Hematopoietic multipotent progenitor cell treated with erythropoietin and hydrocortisone succinate and interleukin-3 and kit ligand, for 17 days (in vitro differentiated cells): ENCODE measurements around the gene ATP7B.
"Not testable (repeated sequence)": the region's sequence is repeated elsewhere in the genome, so short reads cannot be mapped to it uniquely, and the experiment has no call there.

Source experiments
- DNase-seq: peaks from one replicate; pipeline ENCODE4 v3.0.0-alpha.2; 2015; ENCODE audit warnings: low spot score

Gene ATP7B

DNA sequence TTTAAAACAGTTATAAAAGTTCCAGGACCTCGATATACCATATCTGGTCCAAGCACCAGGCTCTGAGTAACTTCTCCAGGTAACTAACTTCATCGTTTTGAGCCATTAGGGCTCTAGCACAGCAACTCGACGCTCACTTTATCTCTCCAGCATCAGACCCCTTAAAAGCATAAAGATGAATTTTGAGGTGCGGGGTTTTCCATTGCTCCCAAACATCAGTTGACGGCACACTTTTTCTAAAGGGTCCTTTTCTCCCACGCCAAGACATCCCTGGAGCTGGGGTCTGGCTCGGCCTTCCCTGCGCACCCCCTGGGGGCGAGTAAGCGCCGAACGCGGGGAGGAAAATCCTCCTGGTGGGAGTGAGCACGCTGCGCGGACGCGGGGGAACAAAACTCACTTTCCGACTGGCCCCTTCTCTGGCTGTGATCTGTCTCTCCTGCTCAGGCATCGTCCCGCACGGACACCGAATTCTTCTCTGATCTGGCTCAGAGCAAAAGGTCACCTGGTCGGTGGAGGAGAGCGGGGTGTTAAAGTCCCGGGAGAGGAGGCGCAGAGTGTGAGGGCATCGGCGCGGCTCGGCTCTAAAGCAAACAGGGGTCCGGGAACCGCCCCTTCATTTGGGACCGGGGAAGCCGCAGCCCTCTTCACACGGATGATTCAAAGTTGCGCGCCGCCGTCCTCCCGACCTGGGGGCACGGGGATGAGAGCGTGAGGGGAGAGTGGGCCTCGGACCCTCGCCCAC, at the start of gene ATP7B:
ATP7B (minus strand) TSS at position 561 of the 742 bp plus-strand sequence; CDS start at position 448, 113 bp downstream.
- DNase-seq, result no peak

DNA sequence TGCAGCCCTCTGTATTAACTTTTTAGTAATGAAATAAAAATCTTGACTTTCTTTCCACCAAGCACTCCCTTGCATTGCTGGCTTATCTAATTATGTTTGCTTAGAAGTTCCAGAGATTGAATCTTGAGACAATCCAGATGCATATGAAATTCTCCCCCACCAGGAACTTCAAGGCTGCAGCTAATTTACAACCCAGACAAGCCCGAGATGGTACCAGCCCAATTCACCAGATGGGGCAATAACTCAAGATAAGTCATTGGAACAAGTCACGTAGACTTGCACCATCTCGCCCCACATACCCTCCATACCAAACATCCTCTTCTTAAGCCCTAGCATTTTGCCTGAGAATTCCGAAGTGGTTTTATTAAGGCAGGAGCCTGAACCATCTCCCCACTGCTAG, 42.2 kb upstream of the ATP7B start:
- DNase-seq, result no peak

DNA sequence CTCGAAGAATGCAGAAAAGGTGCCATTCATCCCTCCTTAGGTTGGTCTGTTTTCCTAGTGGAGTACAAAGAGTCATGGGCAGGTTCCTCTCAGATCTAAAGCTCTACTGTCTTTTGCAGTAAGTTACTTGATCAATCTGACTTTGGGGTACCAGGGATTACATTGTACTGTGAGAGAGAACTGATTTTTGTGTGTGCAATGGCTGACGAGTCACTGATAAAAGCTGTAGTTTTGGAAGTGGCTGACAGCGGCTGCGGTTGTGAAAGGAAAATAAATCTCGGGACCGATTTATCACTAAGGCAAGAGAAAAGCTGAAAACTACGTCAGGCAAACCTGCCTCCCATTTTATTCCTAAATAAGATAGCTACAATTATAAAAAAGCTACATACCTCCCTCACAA, 40.1 kb upstream of the ATP7B start:
- no peak for DNase-seq

DNA sequence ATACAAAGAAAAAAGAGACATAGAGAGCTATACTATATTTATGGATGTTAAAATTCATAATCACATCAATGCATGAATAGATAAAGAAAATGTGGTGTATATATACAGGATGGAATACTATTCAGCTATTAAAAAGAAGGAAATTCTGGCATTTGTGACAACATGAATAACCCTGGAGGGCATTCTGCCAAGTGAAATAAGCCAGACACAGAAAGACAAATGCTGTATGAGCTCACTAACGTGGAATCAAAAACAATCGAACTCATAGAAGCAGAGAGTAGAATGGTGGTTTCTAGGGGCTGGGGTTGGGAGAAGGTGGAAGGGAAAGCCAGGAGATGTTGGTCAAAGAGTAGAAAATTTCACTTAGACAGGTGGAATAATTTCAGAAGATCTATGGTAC, 37.3 kb upstream of the ATP7B start:
- no peak for DNase-seq

DNA sequence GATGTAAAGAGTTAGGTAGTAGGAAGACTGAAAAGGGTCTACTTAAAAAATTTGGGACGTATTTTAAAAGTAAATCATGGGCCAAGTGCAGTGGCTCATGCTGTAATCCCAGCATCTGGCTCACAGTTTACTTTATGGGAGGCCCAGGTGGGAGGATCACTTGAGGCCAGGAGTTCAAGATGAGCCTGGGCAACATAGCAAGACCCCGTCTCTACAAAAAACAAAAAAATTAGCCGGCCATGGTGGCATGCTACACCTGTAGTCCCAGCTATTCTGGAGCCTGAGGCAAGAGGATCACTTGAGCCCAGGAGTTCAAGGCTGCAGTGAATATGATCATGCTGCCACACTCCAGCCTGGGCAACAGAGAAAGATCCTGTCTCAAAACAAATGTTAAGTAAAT, 36.2 kb upstream of the ATP7B start:
- no peak for DNase-seq

DNA sequence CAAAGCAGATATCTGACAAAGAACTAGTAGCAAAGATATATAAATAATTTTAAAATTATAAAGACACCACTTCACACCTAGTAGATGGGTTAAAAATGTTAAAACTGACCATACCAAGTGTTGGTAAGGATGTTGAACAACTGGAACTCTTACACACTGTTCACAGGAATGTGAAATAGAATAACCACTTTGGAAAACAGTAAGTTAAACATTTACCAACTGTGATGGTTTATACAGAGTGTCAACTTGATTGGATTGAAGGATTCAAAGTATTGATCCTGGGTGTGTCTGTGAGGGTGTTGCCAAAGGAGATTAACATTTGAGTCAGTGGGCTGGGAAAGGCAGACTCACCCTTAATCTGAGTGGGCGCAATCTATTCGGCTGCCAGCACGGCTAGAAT, 32.4 kb upstream of the ATP7B start:
- no peak for DNase-seq

DNA sequence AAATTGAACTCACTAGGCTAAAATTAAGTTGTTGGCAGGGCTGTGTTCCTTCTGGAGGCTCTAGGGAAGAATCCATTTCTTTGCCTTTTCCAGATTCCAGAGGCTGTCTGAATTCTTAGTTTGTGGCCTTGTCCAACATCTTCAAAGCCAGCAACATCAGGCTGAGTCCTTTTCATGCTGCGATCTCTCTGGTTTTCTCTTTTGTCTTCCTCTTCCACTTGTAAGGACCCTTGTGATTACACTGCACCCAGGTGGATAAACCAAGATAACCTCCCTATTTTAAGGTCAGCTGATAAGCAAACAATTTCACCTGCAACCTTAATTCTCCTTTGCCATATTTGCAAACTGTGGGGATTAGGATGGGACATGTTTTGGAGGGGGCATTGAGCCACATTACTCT, 24.8 kb upstream of the ATP7B start:
- no peak for DNase-seq

DNA sequence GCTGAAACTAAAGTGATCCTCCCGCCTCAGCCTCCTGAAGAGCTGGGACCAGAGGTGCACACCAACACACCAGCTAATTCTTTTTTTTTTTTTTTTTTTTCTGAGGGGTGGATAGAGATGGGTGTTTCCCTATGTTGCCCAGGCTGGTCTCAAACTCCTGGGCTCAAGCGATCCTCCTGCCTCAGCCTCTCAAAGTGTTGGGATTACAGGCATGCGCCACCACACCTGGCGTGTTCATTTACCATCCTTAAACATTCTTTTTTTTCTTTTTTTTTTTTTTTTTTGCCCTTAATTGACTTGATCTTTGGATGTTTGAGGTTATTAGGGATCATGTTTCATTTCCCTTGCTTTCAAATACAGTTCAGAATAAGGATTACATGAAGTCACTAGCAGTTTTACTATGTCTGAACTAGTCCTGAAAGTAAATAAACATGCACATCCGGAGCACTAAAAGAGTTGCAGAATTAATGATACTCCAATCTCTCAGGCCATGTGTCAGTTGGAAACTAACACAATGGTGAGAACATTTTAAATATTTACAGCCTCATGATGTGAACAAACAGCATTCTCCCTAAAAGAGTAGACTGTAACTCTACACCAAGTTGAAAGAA, 23.5 kb upstream of the ATP7B start:
- DNase-seq, result no peak

DNA sequence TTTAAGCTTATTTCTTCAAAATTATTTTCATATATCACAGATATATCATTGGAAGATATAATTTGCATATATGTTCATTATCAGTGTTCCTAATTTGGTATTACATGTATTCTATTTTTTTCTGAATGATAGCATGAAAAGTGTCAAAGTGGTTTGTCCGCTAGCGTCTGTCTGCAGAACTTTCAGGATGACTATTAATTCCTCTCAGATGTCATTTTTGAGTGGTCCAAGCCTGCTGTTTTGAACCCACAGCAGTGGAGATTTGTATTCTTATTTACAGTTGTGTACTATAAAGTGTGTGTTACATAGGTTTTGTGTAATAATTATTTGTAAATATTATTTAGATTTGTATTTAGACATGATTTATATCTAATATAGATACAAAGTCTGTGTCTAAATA, 21.8 kb upstream of the ATP7B start:
- DNase-seq, result no peak

DNA sequence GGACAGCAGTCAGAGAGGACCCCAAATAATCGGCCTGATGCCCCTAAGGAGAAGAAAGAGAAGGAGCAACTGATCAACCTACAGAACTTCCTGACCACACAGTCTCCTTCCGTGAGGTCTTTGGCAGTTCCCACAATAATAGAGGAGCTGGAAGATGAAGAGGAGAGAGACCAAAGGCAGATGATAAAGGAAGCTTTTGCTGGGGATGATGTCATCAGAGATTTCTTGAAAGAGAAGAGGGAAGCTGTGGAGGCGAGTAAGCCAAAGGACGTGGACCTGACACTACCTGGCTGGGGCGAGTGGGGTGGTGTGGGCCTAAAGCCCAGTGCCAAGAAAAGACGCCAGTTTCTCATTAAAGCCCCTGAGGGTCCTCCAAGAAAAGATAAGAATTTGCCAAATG, 19.2 kb upstream of the ATP7B start:
- not testable (repeated sequence) for DNase-seq

DNA sequence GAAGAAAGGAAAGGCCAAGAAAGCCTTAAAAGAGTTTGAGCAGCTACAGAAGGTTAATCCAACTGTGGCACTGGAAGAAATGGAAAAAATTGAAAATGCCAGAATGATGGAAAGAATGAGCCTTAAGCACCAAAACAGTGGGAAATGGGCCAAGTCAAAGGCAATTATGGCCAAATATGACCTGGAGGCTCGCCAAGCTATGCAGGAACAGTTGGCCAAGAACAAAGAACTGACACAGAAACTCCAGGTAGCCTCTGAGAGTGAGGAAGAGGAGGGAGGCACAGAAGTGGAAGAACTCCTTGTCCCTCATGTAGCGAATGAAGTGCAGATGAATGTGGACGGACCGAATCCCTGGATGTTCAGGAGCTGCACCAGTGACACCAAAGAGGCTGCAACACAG, 18.3 kb upstream of the ATP7B start:
- DNase-seq, result no peak

DNA sequence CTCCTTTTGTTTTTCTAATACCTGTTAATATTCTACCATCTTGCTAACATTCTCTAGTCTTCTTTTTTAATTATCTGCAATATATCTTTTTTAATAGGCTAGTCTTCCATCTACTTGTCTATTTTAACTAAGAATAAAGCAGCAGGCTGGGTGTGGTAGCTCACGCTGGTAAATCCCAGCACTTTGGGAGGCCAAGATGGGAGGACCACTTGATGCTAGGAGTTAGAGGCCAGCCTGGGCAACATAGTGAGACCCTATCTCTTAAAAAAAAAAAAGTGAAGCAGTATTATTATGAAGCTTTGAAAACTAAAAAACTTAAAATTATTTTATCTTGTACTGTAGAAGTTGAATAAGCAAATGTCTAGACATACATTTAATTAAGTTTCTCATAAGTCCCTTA, 16.6 kb upstream of the ATP7B start:
- DNase-seq, result no peak

DNA sequence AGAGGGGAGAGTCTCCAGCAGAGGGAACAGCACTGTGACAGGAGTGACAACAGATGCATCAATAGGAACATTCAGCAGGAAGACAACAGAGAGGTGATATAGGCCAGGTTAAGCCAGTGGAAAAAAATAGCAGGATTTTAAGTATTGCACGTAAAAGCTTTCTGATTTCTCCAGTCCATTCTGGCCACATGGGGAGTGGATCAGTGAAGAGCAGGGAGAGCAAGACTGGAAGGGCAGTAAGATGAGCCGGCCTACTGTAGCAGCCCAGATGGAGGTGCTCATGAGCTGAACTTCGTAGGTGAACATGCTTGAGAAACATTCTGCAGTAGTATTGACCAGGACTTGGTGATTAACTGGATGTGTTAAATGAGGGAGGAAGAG, 15.0 kb upstream of the ATP7B start:
- DNase-seq, result no peak

DNA sequence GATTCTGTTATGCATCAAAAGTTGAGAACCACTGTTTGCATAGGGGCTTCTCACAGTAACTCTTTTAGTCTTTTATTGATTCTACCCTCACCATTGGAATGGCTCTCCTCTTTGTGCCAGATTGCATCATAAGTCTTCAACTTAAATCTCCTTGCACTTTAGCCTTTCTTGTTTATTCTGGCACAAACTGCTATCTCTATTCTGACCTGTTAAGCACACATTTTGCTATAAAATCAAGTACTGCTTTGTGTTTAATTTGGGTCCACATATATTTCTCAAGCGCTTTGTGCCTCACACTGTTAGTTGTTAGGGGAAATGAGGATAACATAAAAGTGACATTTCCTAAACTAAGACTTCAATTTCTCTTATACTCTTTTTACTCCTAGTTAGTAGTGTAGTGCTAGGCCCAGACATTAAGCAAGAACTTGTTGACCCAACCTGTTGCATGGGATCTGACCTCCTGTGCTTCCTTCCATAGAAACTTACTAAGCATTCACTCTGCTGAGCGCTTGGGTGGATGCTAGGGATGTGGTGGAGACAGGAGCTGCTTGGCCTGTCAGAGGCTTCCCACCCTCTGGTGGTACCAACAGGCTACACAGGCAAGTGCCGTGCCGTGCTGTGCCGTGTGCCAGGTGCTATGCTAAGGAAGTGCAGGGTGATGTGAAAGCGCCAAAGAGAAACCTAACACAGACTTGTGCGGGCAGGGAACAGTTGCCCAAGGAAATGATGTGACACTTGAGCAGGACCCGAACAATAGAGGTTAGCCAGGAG, 14.4 kb upstream of the ATP7B start:
- DNase-seq, result no peak

DNA sequence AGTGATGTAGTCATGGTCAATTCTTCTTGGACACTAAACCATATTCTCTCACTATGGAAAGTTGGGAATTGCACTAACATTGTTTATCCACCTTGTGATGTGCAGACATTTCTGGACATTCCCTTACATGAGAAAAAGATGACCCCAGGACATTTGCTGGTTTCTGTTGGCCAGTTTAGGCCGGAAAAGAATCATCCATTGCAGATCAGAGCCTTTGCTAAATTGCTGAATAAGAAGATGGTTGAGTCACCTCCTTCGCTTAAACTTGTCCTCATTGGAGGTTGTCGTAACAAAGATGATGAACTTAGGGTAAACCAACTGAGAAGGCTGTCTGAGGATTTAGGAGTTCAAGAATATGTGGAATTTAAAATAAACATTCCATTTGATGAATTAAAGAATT, 13.2 kb upstream of the ATP7B start, which contains the start of gene UTP14C:
UTP14C (plus strand) TSS at position 211 of the 400 bp plus-strand sequence. CDS start 4,114 bp downstream, outside the sequence.
- DNase-seq, result no peak

DNA sequence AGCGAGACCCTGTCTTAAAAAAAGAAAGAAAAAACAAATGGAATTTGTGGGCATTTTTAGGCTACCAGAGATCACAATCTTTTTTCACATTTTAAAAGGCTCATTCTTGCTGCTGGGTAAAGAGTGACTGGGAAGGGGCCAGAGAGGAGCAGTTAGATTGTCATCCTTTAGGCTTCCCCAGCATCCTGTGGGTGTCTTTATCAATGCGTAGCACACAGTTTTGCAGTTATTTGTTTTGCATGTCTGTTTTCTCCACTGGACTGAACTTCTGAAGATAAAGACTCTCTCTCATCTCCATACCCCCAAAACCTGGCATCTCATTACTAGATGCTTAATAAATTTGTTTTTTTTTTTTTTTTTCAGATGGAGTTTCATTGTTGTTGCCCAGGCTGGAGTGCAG, 11.1 kb upstream of the ATP7B start:
- DNase-seq, result peak; percentile 40

DNA sequence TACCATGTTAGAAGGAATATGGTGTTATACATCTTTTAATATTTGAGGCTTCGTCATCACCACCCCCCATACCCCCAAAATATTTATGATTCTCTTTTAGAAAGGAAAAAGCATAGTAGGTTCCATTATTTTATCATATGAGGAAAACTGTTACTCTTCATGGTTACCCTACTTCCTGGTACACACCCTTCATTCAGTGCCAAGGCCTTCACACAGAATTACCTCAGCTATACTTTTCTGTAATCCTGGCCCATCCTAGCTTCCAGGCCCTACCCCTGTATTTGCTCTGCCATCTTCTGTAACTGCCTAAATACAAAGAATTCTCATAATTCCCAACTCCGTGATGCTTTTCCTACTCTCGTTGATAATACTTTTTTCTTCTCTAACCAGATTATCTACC, 8.9 kb upstream of the ATP7B start:
- DNase-seq, result no peak

DNA sequence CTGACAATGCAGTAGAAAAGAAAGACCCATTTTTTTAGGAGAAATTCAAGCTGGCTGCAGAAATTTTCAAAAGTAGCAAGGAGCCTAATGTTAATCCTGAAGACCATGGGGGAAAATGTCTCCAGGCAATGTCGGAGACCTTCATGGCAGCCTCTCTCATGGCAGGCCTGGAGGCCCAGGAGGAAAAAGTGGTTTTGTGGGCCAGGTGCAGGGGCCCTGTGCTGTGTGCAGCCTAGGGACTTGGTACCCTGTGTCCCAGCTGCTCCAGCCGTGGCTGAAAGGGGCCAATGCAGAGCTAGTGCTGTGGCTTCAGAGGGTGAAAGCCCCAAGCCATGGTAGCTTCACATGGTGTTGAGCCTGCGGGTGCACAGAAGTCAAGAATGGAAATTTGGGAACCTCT, 5.0 kb upstream of the ATP7B start:
- no peak for DNase-seq

DNA sequence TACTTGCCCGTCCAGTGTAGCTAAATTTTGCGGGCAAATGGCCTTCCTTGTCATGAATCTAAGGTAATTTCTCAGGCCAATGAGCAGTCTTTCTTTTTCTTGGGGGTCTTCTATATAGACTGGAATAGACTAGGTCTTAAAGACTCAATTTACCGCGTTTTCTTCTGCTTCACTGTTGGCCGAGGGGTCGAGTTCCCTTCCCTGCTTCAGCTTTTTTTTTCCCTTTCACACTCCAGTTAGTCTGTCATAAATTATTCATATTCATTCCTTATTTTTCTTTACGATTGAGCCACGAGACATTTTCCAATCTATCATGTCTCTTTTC, 1.2 kb upstream of the ATP7B start:
- no peak for DNase-seq

DNA sequence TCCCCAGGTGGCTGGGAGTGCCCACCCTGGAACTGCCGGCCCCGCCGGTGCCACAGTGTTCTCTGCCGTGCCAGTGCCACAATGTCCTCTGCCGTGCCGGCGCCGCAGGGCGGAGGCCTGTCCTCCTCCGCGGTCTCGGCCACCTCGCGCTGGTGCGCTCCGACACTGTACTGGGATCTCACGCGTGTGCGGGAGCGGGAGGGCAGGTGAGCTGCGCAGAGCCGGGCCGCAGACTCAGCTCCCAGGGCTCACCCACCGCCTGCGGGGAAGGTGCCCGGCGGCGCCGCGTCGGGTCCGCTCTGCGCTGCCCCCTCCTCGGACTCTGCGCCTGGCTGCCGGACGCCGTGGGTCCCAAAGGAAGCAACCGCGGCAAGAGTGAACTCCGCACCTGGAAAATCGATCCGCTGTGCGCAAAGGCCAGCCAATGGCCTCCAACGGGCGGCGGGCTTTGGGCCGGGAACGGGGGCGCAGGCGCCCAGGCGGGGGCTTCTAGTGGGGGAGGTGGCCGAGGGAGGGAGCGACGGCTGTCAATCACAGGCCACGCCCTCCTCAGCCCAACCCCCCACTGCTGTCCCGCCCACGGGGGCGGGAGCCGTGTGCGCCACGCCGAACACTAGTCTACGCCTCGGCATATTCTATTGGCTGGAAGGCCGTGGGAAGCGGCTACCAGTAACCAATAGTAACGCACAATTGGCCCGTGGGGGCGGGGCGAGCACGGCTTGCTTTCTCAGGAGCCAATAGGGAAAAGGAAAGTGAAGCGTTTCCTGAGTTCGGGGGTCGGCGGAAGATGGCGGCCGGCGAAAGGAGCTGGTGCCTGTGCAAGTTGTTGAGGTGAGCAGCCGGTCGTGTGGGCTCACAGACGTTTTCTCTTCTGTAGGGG, 622 bp upstream of the ATP7B start, which contains the start of gene ALG11:
ALG11 (plus strand) TSS at position 767 of the 880 bp plus-strand sequence; CDS start at position 788, 21 bp downstream.
- DNase-seq, result peak; percentile 99

DNA sequence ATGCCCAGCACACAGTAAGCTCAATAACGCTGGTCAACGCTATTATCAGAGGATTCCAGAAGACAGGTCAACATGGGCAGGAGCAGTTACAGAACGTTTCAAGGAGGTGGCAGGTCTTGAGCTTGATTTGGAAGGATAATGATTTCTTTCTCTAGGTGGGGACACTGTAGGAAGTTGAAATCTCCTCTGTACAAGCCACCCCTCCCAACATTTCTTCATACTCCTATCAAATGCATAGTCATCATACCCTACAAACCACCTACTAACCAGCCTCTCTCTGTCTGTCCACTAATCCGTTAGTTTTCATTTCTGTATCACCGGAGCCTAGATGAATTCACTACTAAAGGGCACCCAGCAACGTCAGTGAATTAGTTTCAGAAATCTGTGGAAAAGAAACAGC, 1.3 kb downstream of the ATP7B start:
- no peak for DNase-seq
